OCI-LY3 (cell line): ENCODE results near the gene LRRC26.

ENCODE experiments used
- EZH2phosphoT487 ChIP-seq: fragments of 200-600 bp; shearing (Covaris generic); IDR thresholded peaks from 2 replicates; pipeline ENCODE4 v1.6.1; 2018; ENCODE audit warnings: antibody characterized with exemption, mixed run types, low read depth
- TF ChIP-seq, protein P1 (sequence below): fragments of 200-600, 300-600 bp; sonication (generic); IDR thresholded peaks from 2 replicates; pipeline ENCODE4 v1.5.1; 2014; ENCODE audit warnings: antibody characterized with exemption, low read length, low read depth

DNA sequence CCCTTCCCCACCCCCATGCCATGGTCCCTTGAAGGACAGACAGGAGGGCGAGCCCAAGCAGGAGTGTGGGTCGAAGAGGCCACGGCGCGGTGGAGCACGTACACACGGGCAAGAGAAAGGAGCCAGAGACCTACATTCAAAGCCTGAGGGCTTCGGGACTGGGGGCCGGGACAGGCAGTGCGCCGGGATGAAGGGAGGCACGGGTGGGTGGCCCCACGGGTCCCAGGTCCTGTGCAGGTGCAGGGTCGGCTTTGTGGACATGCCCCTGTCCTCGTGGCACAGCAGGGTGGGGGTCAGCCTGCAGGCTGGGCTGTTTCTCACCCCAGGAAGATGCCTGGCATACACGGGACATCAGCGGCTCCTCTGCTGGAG lies 9.8 kb downstream of the LRRC26 start:
- TF ChIP-seq, protein P1, sequence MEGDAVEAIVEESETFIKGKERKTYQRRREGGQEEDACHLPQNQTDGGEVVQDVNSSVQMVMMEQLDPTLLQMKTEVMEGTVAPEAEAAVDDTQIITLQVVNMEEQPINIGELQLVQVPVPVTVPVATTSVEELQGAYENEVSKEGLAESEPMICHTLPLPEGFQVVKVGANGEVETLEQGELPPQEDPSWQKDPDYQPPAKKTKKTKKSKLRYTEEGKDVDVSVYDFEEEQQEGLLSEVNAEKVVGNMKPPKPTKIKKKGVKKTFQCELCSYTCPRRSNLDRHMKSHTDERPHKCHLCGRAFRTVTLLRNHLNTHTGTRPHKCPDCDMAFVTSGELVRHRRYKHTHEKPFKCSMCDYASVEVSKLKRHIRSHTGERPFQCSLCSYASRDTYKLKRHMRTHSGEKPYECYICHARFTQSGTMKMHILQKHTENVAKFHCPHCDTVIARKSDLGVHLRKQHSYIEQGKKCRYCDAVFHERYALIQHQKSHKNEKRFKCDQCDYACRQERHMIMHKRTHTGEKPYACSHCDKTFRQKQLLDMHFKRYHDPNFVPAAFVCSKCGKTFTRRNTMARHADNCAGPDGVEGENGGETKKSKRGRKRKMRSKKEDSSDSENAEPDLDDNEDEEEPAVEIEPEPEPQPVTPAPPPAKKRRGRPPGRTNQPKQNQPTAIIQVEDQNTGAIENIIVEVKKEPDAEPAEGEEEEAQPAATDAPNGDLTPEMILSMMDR: no peak
- TF ChIP-seq EZH2phosphoT487: no peak
